Uterus (tissue), 2 donors: ENCODE measurements around the gene NUP62.

Experiments used
- POLR2A ChIP-seq, 2 donors: fragments of 450-650 bp; IDR thresholded peaks; one replicate each; pipeline ENCODE4 v1.6.1; 2016; ENCODE audit warnings: antibody characterized with exemption in 2 of 2, mild to moderate bottlenecking in 1 of 2, moderate library complexity in 1 of 2
- TF ChIP-seq, protein P1 (sequence below), 4 experiments: fragments of 200-600 bp in 2 of 4; fragments of 450-650 bp in 2 of 4; sonication (generic) in 2 of 4; IDR thresholded peaks; one replicate each; pipeline ENCODE4 v1.5.1; 2016 to 2019; ENCODE audit warnings: antibody characterized with exemption in 4 of 4, mild to moderate bottlenecking in 2 of 4, moderate library complexity in 1 of 4

DNA sequence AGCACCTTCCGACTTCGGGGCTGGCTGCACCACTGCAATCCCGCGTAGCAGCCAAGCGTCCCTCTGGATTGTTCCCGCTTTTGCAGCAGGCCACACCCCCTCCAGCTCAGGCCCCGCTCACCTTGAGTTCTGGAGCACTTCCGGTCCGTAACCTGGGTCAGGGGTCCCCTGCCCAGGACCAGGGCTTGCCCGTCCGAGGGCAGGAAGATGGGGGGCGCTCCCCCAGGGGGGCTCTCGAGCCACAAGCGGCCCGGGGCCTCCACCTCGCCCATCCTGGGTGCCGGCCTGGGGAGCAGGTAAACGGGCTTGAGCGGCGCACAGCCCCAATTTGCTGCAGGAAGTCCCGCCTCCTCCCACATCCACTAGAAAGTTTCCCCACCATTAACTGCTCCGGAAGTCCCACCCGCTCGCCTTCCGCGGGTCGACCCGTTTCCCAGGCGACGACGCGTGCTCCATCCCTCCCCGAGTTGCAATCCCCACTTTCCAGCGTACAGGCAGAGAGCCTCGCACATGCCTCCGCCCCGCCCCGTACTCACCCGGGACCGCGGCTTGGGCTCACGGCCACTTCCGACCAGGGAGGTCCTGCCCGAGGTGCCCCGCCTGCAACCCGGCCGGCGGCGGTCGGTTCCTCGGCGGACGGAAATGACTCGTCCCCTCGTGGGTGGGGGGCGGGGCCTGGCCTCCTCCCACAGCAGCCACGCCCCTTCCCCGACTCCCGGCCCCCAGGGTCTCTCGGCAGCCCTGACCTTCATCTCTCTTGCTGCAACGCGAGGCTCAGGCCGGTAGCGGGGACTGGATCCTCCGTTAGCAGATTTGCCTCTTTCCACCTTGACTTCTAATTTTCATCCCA lies 62.1 kb downstream of the NUP62 start, which contains the start of gene PNKP:
- TF ChIP-seq, protein P1, sequence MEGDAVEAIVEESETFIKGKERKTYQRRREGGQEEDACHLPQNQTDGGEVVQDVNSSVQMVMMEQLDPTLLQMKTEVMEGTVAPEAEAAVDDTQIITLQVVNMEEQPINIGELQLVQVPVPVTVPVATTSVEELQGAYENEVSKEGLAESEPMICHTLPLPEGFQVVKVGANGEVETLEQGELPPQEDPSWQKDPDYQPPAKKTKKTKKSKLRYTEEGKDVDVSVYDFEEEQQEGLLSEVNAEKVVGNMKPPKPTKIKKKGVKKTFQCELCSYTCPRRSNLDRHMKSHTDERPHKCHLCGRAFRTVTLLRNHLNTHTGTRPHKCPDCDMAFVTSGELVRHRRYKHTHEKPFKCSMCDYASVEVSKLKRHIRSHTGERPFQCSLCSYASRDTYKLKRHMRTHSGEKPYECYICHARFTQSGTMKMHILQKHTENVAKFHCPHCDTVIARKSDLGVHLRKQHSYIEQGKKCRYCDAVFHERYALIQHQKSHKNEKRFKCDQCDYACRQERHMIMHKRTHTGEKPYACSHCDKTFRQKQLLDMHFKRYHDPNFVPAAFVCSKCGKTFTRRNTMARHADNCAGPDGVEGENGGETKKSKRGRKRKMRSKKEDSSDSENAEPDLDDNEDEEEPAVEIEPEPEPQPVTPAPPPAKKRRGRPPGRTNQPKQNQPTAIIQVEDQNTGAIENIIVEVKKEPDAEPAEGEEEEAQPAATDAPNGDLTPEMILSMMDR (IDR thresholded peaks at IDR 0.05) = no peak
- TF ChIP-seq POLR2A (IDR thresholded peaks at IDR 0.05) = peak; percentile 33 to 76
